WI38 (cell line): ENCODE data around the gene ANKS1B.

Experiments
- H3K4me3 ChIP-seq: 2 replicates; pipeline ENCODE4 v1.5.1; 2011; ENCODE audit warnings: low read depth, mild to moderate bottlenecking, control low read depth, low read length
- TF ChIP-seq, protein P1 (sequence below): IDR thresholded peaks from 2 replicates; pipeline ENCODE4 v1.5.1; 2012; ENCODE audit warnings: low read depth, mild to moderate bottlenecking, control low read depth, low read length

ANKS1B gene

DNA sequence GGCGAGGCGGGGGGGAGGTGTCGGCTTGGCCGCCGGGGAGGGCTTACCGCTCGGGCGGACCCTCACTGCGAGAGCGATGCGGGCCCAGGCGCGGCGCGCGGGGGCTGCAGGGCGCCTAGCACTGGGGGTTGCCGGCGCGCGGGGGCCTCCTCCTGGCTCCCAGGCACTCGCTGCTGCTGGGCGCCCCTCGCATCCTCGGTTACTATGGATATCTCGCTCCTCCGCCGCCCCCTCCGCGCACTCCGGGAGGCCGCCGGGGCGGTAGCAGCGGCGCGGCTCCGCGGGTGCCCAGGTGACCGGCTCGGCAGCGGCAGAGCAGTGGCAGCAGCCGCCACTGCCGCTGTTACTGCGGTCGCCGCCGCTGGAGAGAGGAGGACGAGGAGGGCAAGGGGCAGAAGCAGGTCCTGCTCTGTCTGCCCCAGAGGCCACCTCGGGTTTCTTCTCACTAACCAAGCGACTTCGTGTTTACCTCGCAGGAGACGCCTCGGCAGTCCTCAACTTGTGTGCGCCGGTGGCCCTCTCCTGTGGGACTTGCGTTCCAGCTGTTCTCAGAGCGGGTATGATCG is 1089.6 kb downstream of the ANKS1B start:
- TF ChIP-seq, protein P1, sequence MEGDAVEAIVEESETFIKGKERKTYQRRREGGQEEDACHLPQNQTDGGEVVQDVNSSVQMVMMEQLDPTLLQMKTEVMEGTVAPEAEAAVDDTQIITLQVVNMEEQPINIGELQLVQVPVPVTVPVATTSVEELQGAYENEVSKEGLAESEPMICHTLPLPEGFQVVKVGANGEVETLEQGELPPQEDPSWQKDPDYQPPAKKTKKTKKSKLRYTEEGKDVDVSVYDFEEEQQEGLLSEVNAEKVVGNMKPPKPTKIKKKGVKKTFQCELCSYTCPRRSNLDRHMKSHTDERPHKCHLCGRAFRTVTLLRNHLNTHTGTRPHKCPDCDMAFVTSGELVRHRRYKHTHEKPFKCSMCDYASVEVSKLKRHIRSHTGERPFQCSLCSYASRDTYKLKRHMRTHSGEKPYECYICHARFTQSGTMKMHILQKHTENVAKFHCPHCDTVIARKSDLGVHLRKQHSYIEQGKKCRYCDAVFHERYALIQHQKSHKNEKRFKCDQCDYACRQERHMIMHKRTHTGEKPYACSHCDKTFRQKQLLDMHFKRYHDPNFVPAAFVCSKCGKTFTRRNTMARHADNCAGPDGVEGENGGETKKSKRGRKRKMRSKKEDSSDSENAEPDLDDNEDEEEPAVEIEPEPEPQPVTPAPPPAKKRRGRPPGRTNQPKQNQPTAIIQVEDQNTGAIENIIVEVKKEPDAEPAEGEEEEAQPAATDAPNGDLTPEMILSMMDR = no peak
- H3K4me3 ChIP-seq = no peak overlapping the region

DNA sequence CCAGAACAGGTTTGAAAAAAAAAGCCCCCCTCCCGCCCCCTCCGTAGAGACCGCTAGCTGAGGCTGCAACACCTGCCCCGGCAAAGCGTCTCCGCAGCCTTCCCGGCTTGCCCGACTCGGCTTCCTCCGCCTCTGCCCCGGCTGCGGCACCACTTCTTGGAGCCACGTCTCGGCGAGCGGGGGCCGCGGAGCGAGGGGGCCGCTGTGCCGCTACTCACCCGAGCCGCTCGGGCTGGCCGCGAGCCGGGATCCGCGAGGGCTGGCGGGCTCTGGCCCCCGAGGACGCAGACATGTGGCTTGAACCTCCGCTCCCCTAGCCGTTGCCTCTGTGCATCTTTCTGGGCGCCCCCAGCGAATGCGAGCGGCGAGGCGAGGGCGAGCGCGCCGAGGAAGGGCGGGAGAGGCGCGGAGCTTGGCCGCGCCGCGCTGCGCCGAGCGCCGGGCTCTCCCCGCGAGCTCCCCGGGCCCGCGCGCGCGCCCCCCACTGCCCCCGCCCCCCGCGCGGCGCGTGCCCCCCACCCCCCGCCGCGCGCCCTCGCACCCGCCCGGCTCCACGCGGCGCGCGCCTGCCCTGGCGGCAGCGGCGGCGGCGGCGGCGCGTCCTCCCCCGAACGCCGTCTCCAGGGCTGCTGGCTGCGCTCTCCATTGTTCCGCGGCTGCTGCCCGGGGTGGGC is 1090.2 kb downstream of the ANKS1B start:
- H3K4me3 ChIP-seq = no peak overlapping the region

GRCh38 chr12:98893675-98894411 is 1090.9 kb downstream of the ANKS1B start:
- H3K4me3 ChIP-seq = no peak overlapping the region
- TF ChIP-seq, protein P1 = no peak

More for the DNA sequence above, 1090.2 kb downstream of the ANKS1B start:
- TF ChIP-seq, protein P1 = no peak

DNA sequence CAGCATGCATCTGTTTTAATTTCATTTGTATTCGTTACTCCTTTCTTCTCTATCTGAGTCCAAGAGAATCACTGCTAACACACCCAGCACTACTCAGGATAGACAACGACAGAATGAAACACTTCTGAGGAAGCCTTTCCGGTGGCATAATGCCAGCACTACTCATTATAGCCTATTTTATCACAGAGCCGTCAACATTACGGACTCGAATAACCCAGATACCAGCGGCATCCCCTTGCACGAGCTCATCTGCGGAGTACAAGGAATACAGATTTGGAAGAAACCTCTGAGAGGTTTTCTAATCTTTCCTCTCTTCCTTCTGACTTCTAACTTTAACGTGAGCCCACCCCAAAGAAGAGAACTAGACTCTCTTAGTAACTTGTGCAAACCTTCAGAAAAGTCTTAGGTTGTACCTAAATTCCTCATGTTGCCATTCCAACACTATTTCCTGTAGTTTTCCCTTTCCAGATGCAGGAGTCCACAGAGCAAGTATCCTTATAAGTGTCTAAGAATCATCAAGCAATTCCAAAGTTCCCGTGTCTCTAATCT is 1091.5 kb downstream of the ANKS1B start:
- no peak overlapping the region for H3K4me3 ChIP-seq
- TF ChIP-seq, protein P1 = no peak

GRCh38 chr12:98885778-98886177 is 1099.0 kb downstream of the ANKS1B start:
- TF ChIP-seq, protein P1 = no peak
- H3K4me3 ChIP-seq = no peak overlapping the region

- H3K4me3 ChIP-seq = no peak overlapping the region
- TF ChIP-seq, protein P1 = no peak
Observed at GRCh38 chr12:98883231-98883630, 1101.5 kb downstream of the ANKS1B start.

DNA sequence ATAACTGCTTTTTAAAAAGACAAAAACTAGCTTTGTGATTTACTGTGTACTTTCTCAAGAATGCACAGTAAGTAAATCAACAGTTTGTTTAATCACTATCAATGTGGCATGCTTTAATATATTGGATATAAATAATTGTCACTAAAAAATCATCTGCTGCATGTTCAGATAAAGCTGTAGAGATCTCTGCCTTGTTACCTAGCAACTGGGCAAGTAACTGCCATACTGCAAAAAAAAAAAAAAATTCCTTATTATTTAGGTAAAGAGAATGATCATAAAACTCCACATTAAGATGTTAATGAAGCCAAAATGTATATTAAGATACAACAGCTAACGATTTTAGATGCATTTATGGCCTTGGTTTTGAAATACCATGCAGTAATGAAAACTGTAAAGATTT is 1102.2 kb downstream of the ANKS1B start:
- TF ChIP-seq, protein P1 = no peak
- no peak overlapping the region for H3K4me3 ChIP-seq
